ENCODE data around the gene PER2.
"Not testable (repeated sequence)": the region's sequence is repeated elsewhere in the genome, so short reads cannot be mapped to it uniquely, and the experiment has no call there.

PER2 gene

DNA sequence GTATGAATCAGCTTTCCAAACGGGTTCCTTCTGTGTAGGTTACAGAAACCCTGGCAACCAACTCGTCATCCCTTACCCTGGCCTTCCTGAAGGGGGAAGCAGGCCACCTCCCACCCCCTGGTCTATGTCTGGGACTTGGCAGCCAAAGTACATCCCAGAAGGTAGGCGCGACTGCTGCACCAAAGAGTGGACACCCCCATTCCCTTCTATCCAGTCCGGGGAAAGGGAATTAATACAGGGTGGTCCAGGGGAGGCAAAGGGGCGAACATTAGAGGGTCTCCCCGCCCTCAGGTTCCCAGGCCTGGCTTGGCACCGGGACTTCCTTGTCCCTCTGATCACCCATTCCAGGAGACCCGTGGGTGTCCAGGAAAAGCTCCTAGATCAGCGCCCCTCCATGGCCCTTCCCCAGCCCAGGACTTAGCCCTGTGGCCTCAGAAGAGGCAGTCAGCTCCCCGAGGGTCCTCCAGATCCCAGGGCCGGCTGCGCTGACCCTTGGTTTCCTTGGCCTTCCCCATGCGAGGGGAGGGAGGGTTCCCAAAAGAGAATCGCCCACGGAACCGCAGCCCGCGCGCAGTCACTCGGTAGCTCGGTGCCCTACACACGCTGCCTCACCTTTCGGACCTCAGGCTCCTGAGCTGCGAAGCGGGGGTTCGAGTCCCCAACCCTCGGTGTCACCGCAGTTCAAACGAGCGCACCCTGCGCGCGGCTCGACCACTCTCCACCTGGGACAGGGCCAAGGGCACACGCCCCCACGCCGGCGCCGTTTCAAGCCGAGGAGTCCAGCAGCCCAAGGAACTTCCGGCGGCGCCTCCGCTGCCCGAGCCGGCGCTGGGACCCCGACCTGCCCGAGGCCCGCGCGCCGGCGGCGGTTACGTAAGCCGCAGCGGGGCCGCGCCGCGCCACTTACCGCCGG, at the start of gene PER2:
PER2 (minus strand) TSS at position 874 of the 913 bp plus-strand sequence. CDS start 10,674 bp downstream, outside the sequence.
- no peak for TF ChIP-seq ZNF274 (IDR thresholded peaks at IDR 0.05; ENCODE audit: low read depth, low read length)
- peak within 1 kb of the TSS; percentile 86 for H3K4me3 ChIP-seq (ENCODE audit: low read length)

GRCh38 chr2:238337846-238338245, 49.4 kb upstream of the PER2 start:
- no peak for TF ChIP-seq ZNF274 (IDR thresholded peaks at IDR 0.05; ENCODE audit: low read depth, low read length)
- no peak overlapping the region for H3K4me3 ChIP-seq (ENCODE audit: low read length)

GRCh38 chr2:238336793-238337444, 48.5 kb upstream of the PER2 start:
- H3K4me3 ChIP-seq (ENCODE audit: low read length), result no peak overlapping the region
- TF ChIP-seq ZNF274 (IDR thresholded peaks at IDR 0.05; ENCODE audit: low read depth, low read length), result no peak

DNA sequence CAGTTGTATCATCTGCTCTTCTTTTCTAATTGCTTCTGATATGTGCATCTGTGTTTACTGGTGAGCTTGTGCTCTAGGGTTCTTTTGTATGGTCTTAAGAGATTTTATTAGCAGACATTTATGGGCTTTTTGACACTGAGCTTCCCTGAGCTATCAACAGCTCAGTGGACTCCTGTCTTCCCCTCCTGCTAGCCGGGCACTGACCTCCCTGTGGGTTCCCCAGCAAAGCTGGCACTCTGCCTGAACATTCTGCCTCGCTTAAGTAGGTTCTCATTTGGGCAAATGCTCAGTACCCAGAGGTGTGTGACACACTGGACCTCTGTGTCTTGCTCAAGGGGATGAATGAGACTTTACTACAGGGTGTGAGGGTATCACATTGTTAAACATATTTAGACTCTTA, 47.7 kb upstream of the PER2 start:
- no peak for TF ChIP-seq ZNF274 (IDR thresholded peaks at IDR 0.05; ENCODE audit: low read depth, low read length)
- no peak overlapping the region for H3K4me3 ChIP-seq (ENCODE audit: low read length)

- not testable (repeated sequence) for H3K4me3 ChIP-seq (ENCODE audit: low read length)
Measured at GRCh38 chr2:238335591-238335990, 47.2 kb upstream of the PER2 start.

DNA sequence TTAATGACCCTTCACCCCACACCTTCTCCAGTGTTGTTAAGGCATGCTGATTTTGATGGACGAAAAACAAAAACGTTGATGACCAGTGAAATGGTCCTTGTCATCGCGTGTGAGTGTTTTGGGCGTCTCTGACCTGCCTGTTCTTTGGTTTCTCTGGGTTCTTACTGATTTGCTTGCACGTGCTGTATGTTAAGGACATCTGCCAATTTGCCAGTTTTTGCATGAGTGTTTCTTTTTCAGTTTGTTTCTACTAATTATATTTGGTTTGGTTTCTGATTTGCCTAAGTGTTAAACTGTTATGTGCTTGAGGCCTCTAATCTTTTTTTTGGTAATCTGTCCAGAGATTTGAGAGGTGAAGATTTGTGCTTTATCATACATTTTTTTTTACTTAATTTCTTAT, 46.5 kb upstream of the PER2 start:
- no peak overlapping the region for H3K4me3 ChIP-seq (ENCODE audit: low read length)
- no peak for TF ChIP-seq ZNF274 (IDR thresholded peaks at IDR 0.05; ENCODE audit: low read depth, low read length)

DNA sequence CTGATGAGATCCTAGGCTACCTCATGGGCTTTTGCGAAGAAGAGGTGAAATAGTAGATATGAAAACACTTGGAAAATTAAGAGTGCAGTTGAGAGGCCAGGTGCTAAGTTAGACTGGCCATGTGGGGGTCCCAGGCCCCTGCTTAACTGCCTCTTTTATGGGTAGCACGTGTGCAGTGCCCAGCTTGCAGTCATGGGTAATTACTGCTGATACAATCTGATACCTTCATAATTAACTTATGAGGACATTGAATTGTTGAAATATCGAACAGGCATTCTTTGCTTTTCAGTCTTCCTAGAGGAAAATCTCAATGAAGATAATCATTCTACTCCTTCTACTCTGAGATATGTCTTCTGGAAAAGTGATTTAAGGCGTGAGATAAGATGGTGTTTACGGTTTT, 43.5 kb upstream of the PER2 start:
- TF ChIP-seq ZNF274 (IDR thresholded peaks at IDR 0.05; ENCODE audit: low read depth, low read length), result no peak
- no peak overlapping the region for H3K4me3 ChIP-seq (ENCODE audit: low read length)

DNA sequence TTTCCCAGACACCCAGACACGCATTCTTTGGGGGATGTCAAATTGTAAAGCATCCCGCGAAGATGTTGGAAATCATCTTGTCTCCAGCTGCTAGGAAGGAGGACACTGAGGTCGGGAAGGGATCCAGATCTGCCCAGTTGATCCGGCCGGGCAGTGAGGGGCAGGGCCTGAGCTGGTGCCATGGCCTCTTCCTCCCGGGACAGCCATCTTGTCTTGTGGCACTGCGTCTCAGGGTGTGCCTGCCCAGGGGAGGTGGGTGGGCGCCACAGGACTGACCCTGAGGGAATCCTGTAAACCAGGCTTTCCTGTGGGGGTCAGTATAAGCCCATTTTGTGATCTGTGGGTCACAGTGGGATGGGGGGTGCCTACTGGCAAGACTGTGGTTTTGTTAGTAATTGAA, 42.0 kb upstream of the PER2 start:
- TF ChIP-seq ZNF274 (IDR thresholded peaks at IDR 0.05; ENCODE audit: low read depth, low read length), result no peak
- H3K4me3 ChIP-seq (ENCODE audit: low read length), result no peak overlapping the region

GRCh38 chr2:238327751-238328150, 39.3 kb upstream of the PER2 start:
- H3K4me3 ChIP-seq (ENCODE audit: low read length), result no peak overlapping the region
- no peak for TF ChIP-seq ZNF274 (IDR thresholded peaks at IDR 0.05; ENCODE audit: low read depth, low read length)

DNA sequence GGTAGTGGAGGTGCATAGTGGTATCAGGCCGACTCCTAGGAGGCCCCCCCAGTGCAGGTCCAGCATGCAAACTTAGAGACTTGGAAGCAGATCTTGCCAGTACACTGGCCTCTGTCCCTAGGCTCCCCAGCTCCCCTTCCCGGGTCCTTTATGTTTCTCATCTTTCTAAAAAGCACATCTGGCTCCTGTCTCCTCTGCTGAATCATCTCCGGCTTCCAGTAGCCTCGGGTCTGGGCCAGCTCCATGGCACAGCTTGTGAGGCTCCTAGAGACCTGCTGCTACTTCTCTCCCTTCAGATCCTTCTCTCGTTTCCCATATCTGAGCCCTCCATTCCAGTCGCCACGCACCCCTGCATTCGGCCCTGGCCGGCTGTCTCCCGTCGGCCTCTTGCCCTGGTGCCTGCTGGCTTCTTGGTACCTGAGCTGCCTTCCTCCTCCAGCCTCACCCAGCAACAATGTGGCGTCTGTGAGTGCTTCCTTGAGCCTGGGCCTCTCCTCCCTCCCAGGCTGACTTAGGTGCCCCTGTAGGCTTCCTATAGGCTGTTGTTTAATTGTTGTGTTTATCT, 38.5 kb upstream of the PER2 start:
- TF ChIP-seq ZNF274 (IDR thresholded peaks at IDR 0.05; ENCODE audit: low read depth, low read length), result no peak

DNA sequence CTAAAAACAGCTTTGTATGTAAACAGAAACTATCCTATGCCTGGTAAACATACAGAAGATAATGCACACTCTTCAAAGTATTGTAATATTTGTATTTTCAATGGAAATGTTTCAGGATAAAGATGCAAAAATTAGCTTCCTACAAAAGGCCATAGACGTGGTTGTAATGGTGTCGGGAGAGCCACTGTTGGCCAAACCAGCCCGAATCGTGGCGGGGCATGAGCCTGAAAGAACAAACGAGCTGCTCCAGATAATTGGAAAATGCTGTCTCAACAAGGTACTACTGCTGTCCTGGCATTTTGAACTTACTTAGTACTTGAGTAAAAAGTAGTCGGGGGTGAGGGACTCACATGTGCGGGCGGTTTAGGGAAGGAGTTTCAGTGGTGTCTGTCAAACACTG, 37.3 kb upstream of the PER2 start:
- no peak for TF ChIP-seq ZNF274 (IDR thresholded peaks at IDR 0.05; ENCODE audit: low read depth, low read length)
- H3K4me3 ChIP-seq (ENCODE audit: low read length), result no peak overlapping the region

More for the DNA sequence above, 38.5 kb upstream of the PER2 start:
- H3K4me3 ChIP-seq (ENCODE audit: low read length), result no peak overlapping the region

DNA sequence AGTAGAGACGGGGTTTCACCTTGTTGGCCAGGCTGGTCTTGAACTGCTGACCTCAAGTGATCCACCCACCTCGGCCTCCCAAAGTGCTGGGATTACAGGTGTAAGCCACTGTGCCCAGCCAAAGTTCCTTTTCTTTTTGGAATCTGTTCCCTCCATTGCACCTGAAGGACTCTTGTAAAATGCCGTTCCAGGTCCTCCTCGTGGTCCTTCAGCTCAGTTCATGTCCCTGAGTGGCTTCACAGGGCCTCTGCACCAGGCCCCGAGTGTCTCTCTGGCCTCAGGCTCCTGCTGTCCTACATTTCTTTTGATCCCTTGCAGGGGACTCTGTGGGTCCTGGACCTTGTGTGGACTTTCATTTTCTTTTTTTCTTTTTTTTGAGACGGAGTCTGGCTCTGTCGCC, 35.8 kb upstream of the PER2 start:
- not testable (repeated sequence) for H3K4me3 ChIP-seq (ENCODE audit: low read length)

DNA sequence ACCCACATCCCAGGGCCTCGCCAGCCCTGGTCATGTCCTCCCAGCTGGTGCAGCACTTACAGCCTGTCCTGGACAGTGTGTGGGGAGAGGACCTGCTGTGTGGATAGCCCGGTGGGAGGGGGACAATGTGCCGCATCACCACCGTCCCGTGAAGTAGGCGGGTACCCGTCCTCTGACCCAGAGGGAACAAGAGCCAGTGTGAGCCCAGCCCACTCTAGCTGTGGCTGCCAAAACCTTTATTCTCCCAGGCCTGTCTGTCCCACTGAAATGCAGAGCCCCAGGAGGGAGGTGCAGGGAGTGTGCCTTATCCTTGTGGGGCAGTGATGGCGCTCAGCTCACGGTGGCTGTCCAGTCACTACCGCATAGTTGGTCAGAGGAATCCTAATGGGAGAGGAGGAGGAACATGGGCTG, 33.6 kb upstream of the PER2 start:
- TF ChIP-seq ZNF274 (IDR thresholded peaks at IDR 0.05; ENCODE audit: low read depth, low read length), result no peak
- H3K4me3 ChIP-seq (ENCODE audit: low read length), result no peak overlapping the region

GRCh38 chr2:238321467-238321866, 33.1 kb upstream of the PER2 start:
- no peak for TF ChIP-seq ZNF274 (IDR thresholded peaks at IDR 0.05; ENCODE audit: low read depth, low read length)
- H3K4me3 ChIP-seq (ENCODE audit: low read length), result peak overlapping the region; percentile 88; the same call in 1 of the 2 replicates

Data from GM08714 (cell line).